HAP-1 (cell line): ENCODE results near the gene RALY.

ENCODE experiments used
- DNase-seq, 2 experiments: peaks; one replicate each; pipeline ENCODE4 v3.0.0-alpha.2; 2016 to 2020; ENCODE audit warnings: low spot score in 2 of 2
- H3K27me3 ChIP-seq: fragments of 250-450 bp; sonication (Bioruptor Pico); 2 replicates; pipeline ENCODE4 v1.5.1; 2020; ENCODE audit warnings: low read depth, mild to moderate bottlenecking, moderate library complexity
- H3K36me3 ChIP-seq: fragments of 250-450 bp; sonication (Bioruptor Pico); replicated peaks from 2 replicates; pipeline ENCODE4 v1.5.1; 2020; ENCODE audit warnings: mild to moderate bottlenecking
- H3K4me1 ChIP-seq: fragments of 250-450 bp; sonication (Bioruptor Pico); 2 replicates; pipeline ENCODE4 v1.5.1; 2020; ENCODE audit warnings: mild to moderate bottlenecking
- H3K4me3 ChIP-seq: fragments of 250-450 bp; sonication (Bioruptor Pico); 2 replicates; pipeline ENCODE4 v1.5.1; 2020; ENCODE audit warnings: mild to moderate bottlenecking, moderate library complexity
- H3K9me3 ChIP-seq: fragments of 250-450 bp; sonication (Bioruptor Pico); 2 replicates; pipeline ENCODE4 v1.5.1; 2020; ENCODE audit warnings: mild to moderate bottlenecking, moderate library complexity
- in situ Hi-C: fragments of 300-500 bp; cut with MboI; formaldehyde crosslinking; loops from 3 replicates; pipeline ENCODE4 v1.14.3; 2020; ENCODE audit warnings: low sequenced_read_pairs, inconsistent platforms, mixed read lengths

Gene RALY

DNA sequence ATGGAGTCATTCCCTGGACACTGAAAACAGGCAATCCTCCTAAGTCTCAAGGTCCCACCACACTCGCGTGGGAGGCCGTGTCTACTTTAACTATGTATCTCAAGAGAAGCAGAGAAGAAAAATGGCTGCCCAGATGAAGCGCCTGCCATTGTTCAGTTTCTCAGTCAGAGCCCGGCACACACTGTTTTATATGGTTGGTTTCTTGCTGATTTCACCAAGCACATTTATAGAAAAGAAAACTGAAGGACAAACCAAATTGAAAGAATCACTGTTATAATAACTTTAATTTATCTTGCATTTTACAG, 95.4 kb downstream of the RALY start:
- no peaks in the 10 kb centered on the region for H3K27me3 ChIP-seq
- DNase-seq: no peak
- peaks cover 76% of the 10 kb centered on the region for H3K36me3 ChIP-seq
- H3K4me3 ChIP-seq: no peak overlapping the region
- no peaks in the 10 kb centered on the region for H3K9me3 ChIP-seq
- H3K4me1 ChIP-seq: no peaks in the 10 kb centered on the region
- in situ Hi-C loops: no loop called here

DNA sequence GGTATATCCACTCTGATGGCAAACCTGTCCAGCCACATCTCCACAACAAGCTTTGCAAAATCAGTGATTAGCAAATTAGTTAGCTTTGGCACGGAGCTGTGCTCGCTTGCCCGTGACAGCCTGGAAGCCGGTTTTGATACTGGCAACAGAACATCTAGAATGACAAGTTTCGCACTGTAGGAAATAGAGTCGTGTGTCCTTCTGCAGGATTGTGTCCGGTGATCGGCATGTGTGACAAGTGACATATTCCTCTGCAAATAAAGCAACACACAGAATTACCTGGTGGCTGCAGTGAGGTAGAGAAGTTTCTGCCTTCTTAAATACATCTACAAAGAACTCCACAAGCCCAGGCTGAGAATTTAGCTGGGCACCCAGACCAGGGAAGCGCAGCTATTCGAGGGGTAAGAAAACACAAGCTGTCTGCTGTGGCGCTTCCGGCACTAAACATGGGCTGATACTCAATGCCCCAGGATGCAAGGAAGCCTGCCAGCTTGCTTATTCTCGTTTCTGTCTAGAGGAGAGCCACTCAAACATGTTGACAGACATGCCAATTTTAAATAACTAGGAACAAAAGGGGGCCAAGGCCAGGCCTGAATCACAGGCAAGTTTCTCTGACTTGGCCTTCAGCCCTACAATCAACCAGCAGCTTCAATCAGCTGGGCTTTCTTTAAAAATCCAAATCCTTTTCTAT, 96.1 kb downstream of the RALY start:
- H3K27me3 ChIP-seq: no peaks in the 10 kb centered on the region
- in situ Hi-C loops: no loop called here
- no peak for DNase-seq
- H3K36me3 ChIP-seq: peaks cover 83% of the 10 kb centered on the region
- H3K4me3 ChIP-seq: no peak overlapping the region
- H3K4me1 ChIP-seq: no peaks in the 10 kb centered on the region
- no peaks in the 10 kb centered on the region for H3K9me3 ChIP-seq

DNA sequence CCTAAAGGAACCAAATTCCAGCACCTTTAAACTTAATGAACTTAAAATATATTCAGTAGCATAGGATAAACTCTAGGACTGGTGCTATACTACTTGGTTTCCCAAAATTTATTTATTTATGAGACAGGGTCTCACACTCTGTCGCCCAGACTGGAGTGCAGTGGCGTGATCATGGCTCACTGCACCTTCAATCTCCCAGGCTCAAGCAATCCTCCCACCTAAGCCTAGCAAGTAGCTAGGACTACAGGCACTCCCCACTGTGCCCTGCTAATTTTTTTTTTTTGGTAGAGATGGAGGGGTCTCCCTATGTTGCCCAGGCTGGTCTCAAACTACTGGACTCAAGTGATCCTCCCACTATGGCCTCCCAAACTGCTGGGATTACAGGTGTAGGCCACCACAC, 96.9 kb downstream of the RALY start:
- Histone ChIP-seq H3K9me3 (no peaks in the 10 kb centered on the region), H3K4me3 (no peak overlapping the region), H3K4me1 (no peaks in the 10 kb centered on the region), H3K27me3 (no peaks in the 10 kb centered on the region), H3K36me3 (peaks cover 91% of the 10 kb centered on the region)
- in situ Hi-C loops: no loop called here
- no peak for DNase-seq

- no peak overlapping the region for H3K4me3 ChIP-seq
- in situ Hi-C loops: no loop called here
- DNase-seq: no peak
- no peaks in the 10 kb centered on the region for H3K9me3 ChIP-seq
- H3K27me3 ChIP-seq: no peaks in the 10 kb centered on the region
- H3K4me1 ChIP-seq: no peaks in the 10 kb centered on the region
- peaks cover 95% of the 10 kb centered on the region for H3K36me3 ChIP-seq
These were observed 98.0 kb downstream of the RALY start for GRCh38 chr20:34091637-34092200.

GRCh38 chr20:34093895-34094294, 100.2 kb downstream of the RALY start:
- Histone ChIP-seq H3K27me3 (no peaks in the 10 kb centered on the region), H3K4me3 (no peak overlapping the region), H3K9me3 (no peaks in the 10 kb centered on the region), H3K36me3 (peaks cover 97% of the 10 kb centered on the region), H3K4me1 (no peaks in the 10 kb centered on the region)
- in situ Hi-C loops: no loop called here
- no peak for DNase-seq

DNA sequence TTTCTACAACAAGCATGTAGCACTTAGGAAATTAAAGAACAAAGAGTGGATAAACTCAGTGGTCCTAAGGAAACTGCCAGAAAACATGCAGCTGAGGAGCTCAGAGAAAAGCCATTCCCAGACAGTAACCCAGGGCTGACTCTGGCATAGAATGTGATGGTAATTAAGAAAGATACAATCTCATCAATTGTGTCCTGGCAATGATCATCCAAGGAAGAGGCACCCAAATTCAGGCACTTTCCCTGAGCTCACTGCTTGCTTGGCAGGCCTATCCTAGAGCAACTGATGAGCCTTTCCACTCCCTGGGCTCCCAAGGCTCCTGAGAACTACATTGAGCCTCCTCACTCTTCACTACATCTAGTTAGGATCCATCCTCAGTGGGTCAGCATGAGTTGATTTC, 102.1 kb downstream of the RALY start:
- H3K4me3 ChIP-seq: no peak overlapping the region
- peaks cover 98% of the 10 kb centered on the region for H3K36me3 ChIP-seq

GRCh38 chr20:34096699-34097444, 103.2 kb downstream of the RALY start:
- no peak for DNase-seq
- no peaks in the 10 kb centered on the region for H3K9me3 ChIP-seq
- H3K4me1 ChIP-seq: no peaks in the 10 kb centered on the region
- H3K4me3 ChIP-seq: no peak overlapping the region
- H3K27me3 ChIP-seq: no peaks in the 10 kb centered on the region
- peaks cover 100% of the 10 kb centered on the region for H3K36me3 ChIP-seq
- in situ Hi-C loops: no loop called here

More for the DNA sequence above, 102.1 kb downstream of the RALY start:
- no peak for DNase-seq
- H3K27me3 ChIP-seq: no peaks in the 10 kb centered on the region
- no peaks in the 10 kb centered on the region for H3K4me1 ChIP-seq
- in situ Hi-C loops: no loop called here
- no peaks in the 10 kb centered on the region for H3K9me3 ChIP-seq

DNA sequence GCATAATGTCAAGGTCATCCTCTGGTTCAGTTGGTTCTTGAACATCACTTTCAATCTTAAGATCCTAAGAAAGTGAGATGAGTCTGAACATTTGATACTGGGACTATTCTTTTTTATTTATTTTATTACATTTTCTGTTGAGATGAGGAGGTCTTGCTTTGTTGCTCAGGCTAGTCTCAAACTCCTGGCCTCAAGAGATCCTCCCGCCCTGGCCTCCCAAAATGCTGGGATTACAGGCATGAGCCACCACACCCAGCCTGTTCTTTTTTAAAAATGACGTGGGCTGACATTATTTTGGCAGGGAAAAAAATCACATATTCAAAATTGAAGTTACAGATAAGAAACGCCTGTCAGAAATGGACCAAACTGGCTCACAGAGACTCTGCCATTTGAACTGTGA, 104.9 kb downstream of the RALY start:
- DNase-seq: no peak
- in situ Hi-C loops: no loop called here
- no peaks in the 10 kb centered on the region for H3K4me1 ChIP-seq

GRCh38 chr20:34099675-34100074, 106.0 kb downstream of the RALY start:
- Histone ChIP-seq H3K27me3 (no peaks in the 10 kb centered on the region), H3K9me3 (no peaks in the 10 kb centered on the region), H3K4me3 (no peak overlapping the region), H3K36me3 (peaks cover 100% of the 10 kb centered on the region), H3K4me1 (no peaks in the 10 kb centered on the region)
- no peak for DNase-seq
- in situ Hi-C loops: no loop called here

More for the DNA sequence above, 104.9 kb downstream of the RALY start:
- no peak overlapping the region for H3K4me3 ChIP-seq
- H3K36me3 ChIP-seq: peaks cover 100% of the 10 kb centered on the region
- no peaks in the 10 kb centered on the region for H3K9me3 ChIP-seq
- H3K27me3 ChIP-seq: no peaks in the 10 kb centered on the region

- DNase-seq: no peak
- Histone ChIP-seq H3K9me3 (no peaks in the 10 kb centered on the region), H3K36me3 (peaks cover 100% of the 10 kb centered on the region), H3K27me3 (no peaks in the 10 kb centered on the region), H3K4me1 (no peaks in the 10 kb centered on the region), H3K4me3 (no peak overlapping the region)
- in situ Hi-C loops: no loop called here
These were observed 106.9 kb downstream of the RALY start for GRCh38 chr20:34100576-34100975.

DNA sequence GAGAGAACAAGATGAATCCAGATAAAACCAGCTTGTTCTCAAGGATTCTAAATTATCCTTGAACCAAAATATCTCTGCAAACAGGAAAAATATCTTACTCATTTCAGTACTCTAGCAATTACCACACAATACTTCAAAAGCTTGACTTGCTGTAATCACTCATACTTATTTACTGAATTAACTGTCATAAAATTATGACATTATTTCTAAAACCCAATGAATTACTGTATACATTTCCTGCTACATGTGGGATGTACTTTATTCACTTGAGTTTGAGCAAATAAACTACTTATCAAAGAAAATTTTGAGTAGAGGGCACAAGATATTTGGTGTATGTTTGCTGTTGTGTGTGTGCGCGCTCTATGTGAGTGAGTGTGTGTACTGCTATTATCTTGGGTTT, 108.6 kb downstream of the RALY start:
- Histone ChIP-seq H3K36me3 (peaks cover 98% of the 10 kb centered on the region), H3K27me3 (no peaks in the 10 kb centered on the region), H3K4me1 (no peaks in the 10 kb centered on the region; the same call in 1 of the 2 replicates), H3K9me3 (no peaks in the 10 kb centered on the region), H3K4me3 (no peak overlapping the region)
- DNase-seq: no peak
- in situ Hi-C loops: no loop called here

- no peaks in the 10 kb centered on the region for H3K27me3 ChIP-seq
These were observed 110.3 kb downstream of the RALY start for GRCh38 chr20:34104059-34104458.

DNA sequence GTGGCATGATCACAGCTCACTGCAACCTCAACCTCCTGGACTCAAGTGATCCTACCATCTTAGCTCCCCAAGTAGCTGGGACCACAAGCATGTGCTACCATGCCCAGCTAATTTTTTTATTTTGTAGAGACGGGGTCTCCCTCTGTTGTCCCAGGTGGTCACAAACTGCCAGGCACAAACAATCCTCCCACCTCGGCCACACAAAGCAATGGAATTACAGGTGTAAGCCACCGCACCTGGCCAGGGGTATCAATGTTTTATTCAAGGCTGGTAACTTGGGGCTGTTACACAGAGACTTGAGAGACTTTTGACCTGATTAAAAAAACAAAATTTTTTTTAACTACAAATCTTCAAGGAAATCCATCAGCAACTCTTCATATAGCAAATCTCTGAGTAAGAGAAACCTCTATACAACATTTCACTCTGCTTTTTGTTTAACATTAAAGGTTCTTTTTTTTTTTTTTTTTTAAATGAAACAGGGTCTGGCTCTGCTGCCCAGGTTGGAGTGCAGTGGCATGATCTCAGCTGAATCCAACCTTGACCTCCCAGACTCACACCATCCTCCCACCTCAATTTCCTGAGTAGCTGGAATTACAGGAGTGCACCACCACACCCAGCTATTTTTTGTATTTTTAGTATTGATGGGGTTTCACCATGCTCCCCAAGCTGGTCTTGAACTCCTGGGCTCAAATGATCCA, 112.4 kb downstream of the RALY start:
- no peak for DNase-seq
- Histone ChIP-seq H3K4me3 (no peak overlapping the region), H3K36me3 (peaks cover 84% of the 10 kb centered on the region), H3K4me1 (peaks cover 17% of the 10 kb centered on the region), H3K9me3 (no peaks in the 10 kb centered on the region), H3K27me3 (no peaks in the 10 kb centered on the region)
- in situ Hi-C loops: no loop called here

More at GRCh38 chr20:34104059-34104458, 110.3 kb downstream of the RALY start:
- no peak overlapping the region for H3K4me3 ChIP-seq
- no peaks in the 10 kb centered on the region for H3K9me3 ChIP-seq
- peaks cover 92% of the 10 kb centered on the region for H3K36me3 ChIP-seq
- H3K4me1 ChIP-seq: peaks cover 10% of the 10 kb centered on the region
- in situ Hi-C loops: no loop called here
- DNase-seq: no peak

DNA sequence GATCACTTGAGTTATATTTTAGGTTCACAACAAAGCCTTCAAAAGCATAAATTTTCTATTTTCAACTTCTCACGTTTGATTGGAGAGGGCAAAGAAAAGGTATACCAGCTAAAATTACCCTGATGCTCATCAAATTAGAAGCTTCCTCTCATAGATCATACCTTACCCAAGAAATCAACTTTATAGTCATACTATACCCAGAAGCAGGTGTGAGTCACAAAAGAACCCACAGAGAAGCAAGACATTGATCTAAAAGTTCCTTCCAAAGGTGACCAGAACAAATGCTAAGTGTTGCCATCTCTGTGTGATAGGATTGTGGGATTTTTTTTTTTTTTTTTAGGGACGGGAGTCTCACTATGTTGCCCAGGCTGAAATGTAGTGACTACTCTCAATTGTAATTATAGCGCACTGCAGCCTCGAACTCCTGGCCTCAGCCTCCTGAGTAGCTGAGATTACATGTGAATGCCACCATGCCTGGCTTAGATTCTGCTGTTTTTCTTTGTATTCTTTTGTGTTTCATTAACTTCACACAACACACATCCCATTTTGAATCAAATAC, 115.0 kb downstream of the RALY start:
- no peak for DNase-seq
- Histone ChIP-seq H3K9me3 (no peaks in the 10 kb centered on the region), H3K27me3 (no peaks in the 10 kb centered on the region), H3K4me3 (no peak overlapping the region), H3K36me3 (peaks cover 65% of the 10 kb centered on the region), H3K4me1 (peaks cover 17% of the 10 kb centered on the region)
- in situ Hi-C loops: no loop called here
